SU-DHL-6 (cell line): ENCODE data around the gene CTNND2.

Source experiments
- H2AFZ ChIP-seq: fragments of 200-600 bp; sonication (generic); 2 replicates; pipeline ENCODE4 v1.6.1; 2014; ENCODE audit warnings: low read depth, mild to moderate bottlenecking, moderate library complexity, mixed read lengths, antibody characterized with exemption, low read length; ENCODE audit not compliant: severe bottlenecking
- H3F3A ChIP-seq: fragments of 200-600 bp; shearing (Covaris generic); 2 replicates; pipeline ENCODE4 v1.6.0; 2016; ENCODE audit warnings: antibody characterized with exemption, mild to moderate bottlenecking; ENCODE audit not compliant: insufficient read depth
- H3K27ac ChIP-seq: fragments of 200-600 bp; sonication (generic); 2 replicates; pipeline ENCODE4 v1.5.1; 2016; ENCODE audit warnings: low read depth, mild to moderate bottlenecking, low read length, moderate library complexity, mixed read lengths
- H3K27me3 ChIP-seq: fragments of 200-600 bp; sonication (generic), shearing (Covaris generic); 2 replicates; pipeline ENCODE4 v1.6.0; 2014; ENCODE audit warnings: mild to moderate bottlenecking, low read length
- H3K36me3 ChIP-seq: fragments of 200-600 bp; sonication (generic); 2 replicates; pipeline ENCODE4 v1.6.1; 2014; ENCODE audit warnings: mild to moderate bottlenecking, low read length, mixed read lengths
- H3K4me2 ChIP-seq: fragments of 300-600, 200-600 bp; shearing (Covaris generic), sonication (generic); 2 replicates; pipeline ENCODE4 v1.6.0; 2014; ENCODE audit warnings: low read length, low read depth, mild to moderate bottlenecking; ENCODE audit not compliant: poor library complexity, severe bottlenecking
- H3K4me3 ChIP-seq: fragments of 200-600 bp; sonication (generic); 2 replicates; pipeline ENCODE4 v1.5.1; 2014; ENCODE audit warnings: antibody characterized with exemption, low read length, mild to moderate bottlenecking, mixed read lengths; ENCODE audit not compliant: insufficient read depth, poor library complexity, severe bottlenecking
- H3K79me2 ChIP-seq: fragments of 200-600 bp; sonication (generic); 2 replicates; pipeline ENCODE4 v1.6.1; 2014; ENCODE audit warnings: mild to moderate bottlenecking, low read length, moderate library complexity; ENCODE audit not compliant: insufficient read depth
- H3K9ac ChIP-seq: fragments of 200-600 bp; sonication (generic); 2 replicates; pipeline ENCODE4 v1.7.0; 2014; ENCODE audit warnings: mild to moderate bottlenecking, low read length
- H3K9me2 ChIP-seq: fragments of 200-600 bp; sonication (generic); replicated peaks from 2 replicates; pipeline ENCODE4 v1.6.1; 2014; ENCODE audit warnings: low read length; ENCODE audit not compliant: insufficient read depth
- H3K9me3 ChIP-seq: fragments of 200-600 bp; sonication (generic); 2 replicates; pipeline ENCODE4 v1.6.1; 2014; ENCODE audit warnings: low read length, mixed read lengths; ENCODE audit not compliant: insufficient read depth
- H4K20me1 ChIP-seq: fragments of 200-600 bp; sonication (generic); 2 replicates; pipeline ENCODE4 v1.6.1; 2014; ENCODE audit warnings: low read depth, mild to moderate bottlenecking, antibody characterized with exemption, low read length, moderate library complexity, mixed read lengths
- CTCF ChIP-seq: fragments of 200-600 bp; sonication (generic); IDR thresholded peaks from one replicate; pipeline ENCODE4 v1.5.1; 2017; ENCODE audit warnings: antibody characterized with exemption, mild to moderate bottlenecking, low read length, moderate library complexity; ENCODE audit not compliant: insufficient read depth, poor library complexity, severe bottlenecking
- EZH2phosphoT487 ChIP-seq: fragments of 200-600 bp; sonication (generic), shearing (Covaris generic); conservative IDR thresholded peaks from 2 replicates; pipeline ENCODE4 v1.6.1; 2018; ENCODE audit warnings: mild to moderate bottlenecking, antibody characterized with exemption, low read length, moderate library complexity, mixed read lengths

Gene CTNND2

GRCh38 chr5:11681796-11682195, 222.4 kb downstream of the CTNND2 start:
- TF ChIP-seq CTCF (no peak), EZH2phosphoT487 (no peak)
- no peaks in the 10 kb centered on the region for H3K36me3 ChIP-seq
- H3K9me2 ChIP-seq = no peaks in the 10 kb centered on the region
- no peak overlapping the region for H3K9ac ChIP-seq
- no peak overlapping the region for H3K4me3 ChIP-seq
- H4K20me1 ChIP-seq = no peaks in the 10 kb centered on the region
- H3K27ac ChIP-seq = no peak overlapping the region
- H3K27me3 ChIP-seq = no peaks in the 10 kb centered on the region
- H3K4me2 ChIP-seq = no peak overlapping the region
- no peaks in the 10 kb centered on the region for H3F3A ChIP-seq
- no peaks in the 10 kb centered on the region for H3K9me3 ChIP-seq
- no peak overlapping the region for H2AFZ ChIP-seq
- no peaks in the 10 kb centered on the region for H3K79me2 ChIP-seq

- no peaks in the 10 kb centered on the region for H3K9me2 ChIP-seq
- H3K79me2 ChIP-seq = no peaks in the 10 kb centered on the region
- H2AFZ ChIP-seq = no peak overlapping the region
- no peaks in the 10 kb centered on the region for H3K36me3 ChIP-seq
- TF ChIP-seq CTCF (no peak), EZH2phosphoT487 (no peak)
- H3K27ac ChIP-seq = no peak overlapping the region
- H3K9ac ChIP-seq = no peak overlapping the region
- no peaks in the 10 kb centered on the region for H3K27me3 ChIP-seq
- H3F3A ChIP-seq = no peaks in the 10 kb centered on the region
- no peaks in the 10 kb centered on the region for H4K20me1 ChIP-seq
- H3K9me3 ChIP-seq = no peaks in the 10 kb centered on the region
- H3K4me2 ChIP-seq = no peak overlapping the region
- no peak overlapping the region for H3K4me3 ChIP-seq
These were observed 224.6 kb downstream of the CTNND2 start for GRCh38 chr5:11679676-11680075.

GRCh38 chr5:11675184-11675583, 229.1 kb downstream of the CTNND2 start:
- H3K36me3 ChIP-seq = no peaks in the 10 kb centered on the region
- H2AFZ ChIP-seq = no peak overlapping the region
- no peaks in the 10 kb centered on the region for H3F3A ChIP-seq
- no peaks in the 10 kb centered on the region for H4K20me1 ChIP-seq
- no peaks in the 10 kb centered on the region for H3K79me2 ChIP-seq
- H3K27ac ChIP-seq = no peak overlapping the region
- H3K4me3 ChIP-seq = no peak overlapping the region
- H3K27me3 ChIP-seq = no peaks in the 10 kb centered on the region
- H3K9ac ChIP-seq = no peak overlapping the region
- TF ChIP-seq CTCF (no peak), EZH2phosphoT487 (no peak)
- H3K9me3 ChIP-seq = no peaks in the 10 kb centered on the region
- H3K4me2 ChIP-seq = no peak overlapping the region
- H3K9me2 ChIP-seq = no peaks in the 10 kb centered on the region
